Activated CD4-positive, alpha-beta T cell treated with anti-CD3 and anti-CD28 coated beads for 36 hours (primary cell): ENCODE measurements around the gene QPRT. TPM values are rescaled to one million over a fixed set of nuclear protein-coding genes. Genes with fewer than 3 reads are reported as not detected.
"Not testable (repeated sequence)": the region's sequence is repeated elsewhere in the genome, so short reads cannot be mapped to it uniquely, and the experiment has no call there.

Source experiments
- ATAC-seq: fragments of 200-7000 bp; cut with Tn5 transposase; one replicate; pipeline ENCODE4 v1.10.0; 2021; ENCODE audit warnings: mild to moderate bottlenecking, moderate library complexity
- CTCF ChIA-PET: fragments of 350-600 bp; sonication (Branson Sonifier 250); formaldehyde crosslinking; loops from one replicate; lab custom pipeline; 2021; ENCODE audit warnings: antibody characterized with exemption; lab: Charles Lee
- POLR2A ChIA-PET: fragments of 350-600 bp; sonication (Branson Sonifier 250); formaldehyde crosslinking; loops from one replicate; lab custom pipeline; 2021; ENCODE audit warnings: antibody characterized with exemption, inconsistent platforms; lab: Charles Lee
- DNase-seq: peaks from one replicate; pipeline ENCODE4 v3.0.0-alpha.2; 2020
- H3K27ac Mint-ChIP-seq: one replicate; pipeline ENCODE4 v1.8.0; 2021; ENCODE audit warnings: mixed read lengths
- H3K27me3 Mint-ChIP-seq: one replicate; pipeline ENCODE4 v1.8.0; 2021; ENCODE audit warnings: mixed read lengths
- H3K36me3 Mint-ChIP-seq: one replicate; pipeline ENCODE4 v1.8.0; 2021; ENCODE audit warnings: low read depth, mixed read lengths
- H3K4me1 Mint-ChIP-seq: one replicate; pipeline ENCODE4 v1.8.0; 2021; ENCODE audit warnings: mixed read lengths
- H3K4me3 Mint-ChIP-seq: one replicate; pipeline ENCODE4 v1.8.0; 2021; ENCODE audit warnings: mild to moderate bottlenecking, moderate library complexity, mixed read lengths
- H3K9me3 Mint-ChIP-seq: one replicate; pipeline ENCODE4 v1.8.0; 2021; ENCODE audit warnings: low read depth, mixed read lengths
- intact Hi-C, 2 experiments: fragments of 100-400 bp; cut with DNase I in 1 of 2; cut with micrococcal nuclease in 1 of 2; formaldehyde crosslinking; loops; one replicate each; pipeline versions ENCODE4 v1.14.2 to v1.15.1; 2022 to 2024; cut with DNase I, micrococcal nuclease
- total RNA-seq, 2 experiments: library from RNA; stranded (reverse); gene quantifications; one replicate each; pipeline ENCODE4 v1.2.3, GENCODE V29; 2021

The QPRT gene
- total RNA-seq, 2 experiments from 2014 or later = 5.7 to 6.8 TPM

GRCh38 chr16:29717113-29717512 is 38.1 kb downstream of the QPRT start:
- H3K36me3 Mint-ChIP-seq = no peaks in the 10 kb centered on the region
- no peak overlapping the region for H3K27ac Mint-ChIP-seq
- H3K4me1 Mint-ChIP-seq = peaks cover 9% of the 10 kb centered on the region
- no peak overlapping the region for H3K4me3 Mint-ChIP-seq
- H3K9me3 Mint-ChIP-seq = no peaks in the 10 kb centered on the region
- no peak for DNase-seq
- ChIA-PET POLR2A (no interaction called here), CTCF (interaction anchor here (0.6 to 4.1 kb wide), 6 partner anchors 11 to 72 kb away, joined by 3 to 24 read pairs (median 4); no protein-coding TSS in a partner anchor)
- intact Hi-C loops = no loop called here
- ATAC-seq = no peak
- H3K27me3 Mint-ChIP-seq = no peaks in the 10 kb centered on the region

GRCh38 chr16:29719063-29719462 is 40.1 kb downstream of the QPRT start:
- peaks cover 14% of the 10 kb centered on the region for H3K4me1 Mint-ChIP-seq
- no peaks in the 10 kb centered on the region for H3K9me3 Mint-ChIP-seq
- ATAC-seq (no peak), DNase-seq (no peak)
- intact Hi-C loops = no loop called here
- POLR2A ChIA-PET = interaction anchor here (0.6 kb wide), 1 partner anchor 28 kb away, joined by 7 read pairs; no protein-coding TSS in a partner anchor
- CTCF ChIA-PET = no interaction called here
- H3K4me3 Mint-ChIP-seq = no peak overlapping the region
- H3K27me3 Mint-ChIP-seq = no peaks in the 10 kb centered on the region
- no peak overlapping the region for H3K27ac Mint-ChIP-seq
- H3K36me3 Mint-ChIP-seq = no peaks in the 10 kb centered on the region

GRCh38 chr16:29720703-29721102 is 41.7 kb downstream of the QPRT start:
- ChIA-PET CTCF (interaction anchor here (1.1 to 4.1 kb wide), 2 partner anchors 19 to 70 kb away, joined by 3 to 15 read pairs; partner anchors contain the start of gene KIF22), POLR2A (interaction anchor here (0.7 kb wide), 1 partner anchor 345 kb away, joined by 6 read pairs; the partner anchor contains the start of gene ALDOA)
- no peaks in the 10 kb centered on the region for H3K9me3 Mint-ChIP-seq
- no peak for ATAC-seq
- peaks cover 20% of the 10 kb centered on the region for H3K4me1 Mint-ChIP-seq
- no peaks in the 10 kb centered on the region for H3K27me3 Mint-ChIP-seq
- no peaks in the 10 kb centered on the region for H3K36me3 Mint-ChIP-seq
- intact Hi-C loops = no loop called here
- no peak overlapping the region for H3K27ac Mint-ChIP-seq
- no peak overlapping the region for H3K4me3 Mint-ChIP-seq
- DNase-seq = no peak

- H3K27me3 Mint-ChIP-seq, intact Hi-C loops, H3K27ac Mint-ChIP-seq, H3K36me3 Mint-ChIP-seq, H3K9me3 Mint-ChIP-seq, H3K4me3 Mint-ChIP-seq: not testable (repeated sequence)
- H3K4me1 Mint-ChIP-seq = peaks cover 20% of the 10 kb centered on the region
- ChIA-PET POLR2A (interaction anchor here (0.6 to 0.7 kb wide), 2 partner anchors 32 to 344 kb away, joined by 4 to 6 read pairs; partner anchors contain the start of gene ALDOA), CTCF (interaction anchor here (0.6 to 4.1 kb wide), 4 partner anchors 20 to 105 kb away, joined by 3 to 15 read pairs (median 3); partner anchors contain the start of gene KIF22)
- DNase-seq (peak; percentile 70), ATAC-seq (peak; percentile 79)
These were observed 42.3 kb downstream of the QPRT start for GRCh38 chr16:29721167-29721879.

GRCh38 chr16:29726845-29727377 is 47.9 kb downstream of the QPRT start:
- H3K4me1 Mint-ChIP-seq = peaks cover 28% of the 10 kb centered on the region
- intact Hi-C loops = no loop called here
- H3K27ac Mint-ChIP-seq = no peak overlapping the region
- peaks cover 2% of the 10 kb centered on the region for H3K9me3 Mint-ChIP-seq
- CTCF ChIA-PET = interaction anchor here (0.7 to 1.6 kb wide), 4 partner anchors 19 to 162 kb away, joined by 3 to 8 read pairs (median 5); no protein-coding TSS in a partner anchor
- POLR2A ChIA-PET = no interaction called here
- H3K36me3 Mint-ChIP-seq = peaks cover 3% of the 10 kb centered on the region
- ATAC-seq (no peak), DNase-seq (no peak)
- no peak overlapping the region for H3K4me3 Mint-ChIP-seq
- H3K27me3 Mint-ChIP-seq = no peaks in the 10 kb centered on the region

- DNase-seq (no peak), ATAC-seq (no peak)
- POLR2A ChIA-PET = no interaction called here
- Mint-ChIP-seq H3K4me3 (no peak overlapping the region), H3K36me3 (peaks cover 5% of the 10 kb centered on the region), H3K27ac (no peak overlapping the region), H3K9me3 (peaks cover 4% of the 10 kb centered on the region), H3K4me1 (peaks cover 32% of the 10 kb centered on the region), H3K27me3 (no peaks in the 10 kb centered on the region)
- CTCF ChIA-PET = interaction anchor here (0.8 to 1.6 kb wide), 5 partner anchors 10 to 121 kb away, joined by 3 to 8 read pairs (median 5); no protein-coding TSS in a partner anchor
- intact Hi-C loops = no loop called here
These were observed 48.5 kb downstream of the QPRT start for GRCh38 chr16:29727452-29727851.

GRCh38 chr16:29729116-29729521 is 50.1 kb downstream of the QPRT start:
- DNase-seq = no peak
- Mint-ChIP-seq H3K27ac (no peak overlapping the region), H3K4me1 (peaks cover 37% of the 10 kb centered on the region), H3K9me3 (peaks cover 7% of the 10 kb centered on the region), H3K4me3 (no peak overlapping the region), H3K36me3 (peaks cover 8% of the 10 kb centered on the region), H3K27me3 (no peaks in the 10 kb centered on the region)
- ATAC-seq = no peak
- CTCF ChIA-PET = interaction anchor here (0.6 to 3.9 kb wide), 11 partner anchors 10 to 142 kb away, joined by 3 to 41 read pairs (median 3); no protein-coding TSS in a partner anchor
- intact Hi-C loops = no loop called here
- POLR2A ChIA-PET = no interaction called here

GRCh38 chr16:29730649-29731048 is 51.7 kb downstream of the QPRT start:
- Mint-ChIP-seq H3K27me3 (no peaks in the 10 kb centered on the region), H3K36me3 (peaks cover 8% of the 10 kb centered on the region), H3K9me3 (peaks cover 10% of the 10 kb centered on the region), H3K4me3 (no peak overlapping the region), H3K27ac (peak overlapping the region; percentile 62), H3K4me1 (peaks cover 39% of the 10 kb centered on the region)
- intact Hi-C loops = no loop called here
- ChIA-PET POLR2A (no interaction called here), CTCF (interaction anchor here (1.4 to 3.9 kb wide), 2 partner anchors 24 to 30 kb away, joined by 4 to 41 read pairs; no protein-coding TSS in a partner anchor)
- DNase-seq (no peak), ATAC-seq (no peak)

GRCh38 chr16:29731768-29732601 is 53.0 kb downstream of the QPRT start:
- ATAC-seq = peak; percentile 92
- not testable (repeated sequence) for H3K36me3 Mint-ChIP-seq, H3K27me3 Mint-ChIP-seq
- Mint-ChIP-seq H3K4me3 (peak overlapping the region; percentile 20), H3K9me3 (peaks cover 10% of the 10 kb centered on the region), H3K4me1 (peaks cover 50% of the 10 kb centered on the region), H3K27ac (peak overlapping the region; percentile 90)
- CTCF ChIA-PET = interaction anchor here (0.7 to 3.9 kb wide), 8 partner anchors 14 to 116 kb away, joined by 3 to 41 read pairs (median 4); partner anchors contain the start of gene KIF22
- POLR2A ChIA-PET = interaction anchor here (0.6 to 1.4 kb wide), 12 partner anchors 9 to 744 kb away, joined by 3 to 12 read pairs (median 4); partner anchors contain the start of genes C16orf54 and KIF22
- intact Hi-C loops = loop anchor here (1.0 kb wide), 4 partner anchors 13 to 119 kb away; partner anchors contain the start of genes C16orf54 (in 2 of the 2) and KIF22 (in 1 of the 2)
- peak; percentile 93 for DNase-seq

GRCh38 chr16:29734786-29735185 is 55.8 kb downstream of the QPRT start:
- Mint-ChIP-seq H3K27me3 (no peaks in the 10 kb centered on the region), H3K4me1 (peaks cover 70% of the 10 kb centered on the region), H3K4me3 (no peak overlapping the region), H3K36me3 (peaks cover 8% of the 10 kb centered on the region), H3K9me3 (peaks cover 10% of the 10 kb centered on the region), H3K27ac (no peak overlapping the region)
- ChIA-PET POLR2A (interaction anchor here (0.6 kb wide), 1 partner anchor 8 kb away, joined by 4 read pairs; no protein-coding TSS in a partner anchor), CTCF (interaction anchor here (0.7 to 2.2 kb wide), 2 partner anchors 9 to 12 kb away, joined by 4 to 10 read pairs; no protein-coding TSS in a partner anchor)
- no peak for DNase-seq
- no peak for ATAC-seq
- intact Hi-C loops = no loop called here
